Measurements from ENCODE around the gene KCNIP2. TPM values are rescaled to one million over a fixed set of nuclear protein-coding genes. Genes with fewer than 3 reads are reported as not detected.

KCNIP2 gene
- total and polyA plus RNA-seq, 2 donors (not counting 3 experiments of a cell fraction or from before 2014, with no cell fraction given), result 0.36 to 2.2 TPM

DNA sequence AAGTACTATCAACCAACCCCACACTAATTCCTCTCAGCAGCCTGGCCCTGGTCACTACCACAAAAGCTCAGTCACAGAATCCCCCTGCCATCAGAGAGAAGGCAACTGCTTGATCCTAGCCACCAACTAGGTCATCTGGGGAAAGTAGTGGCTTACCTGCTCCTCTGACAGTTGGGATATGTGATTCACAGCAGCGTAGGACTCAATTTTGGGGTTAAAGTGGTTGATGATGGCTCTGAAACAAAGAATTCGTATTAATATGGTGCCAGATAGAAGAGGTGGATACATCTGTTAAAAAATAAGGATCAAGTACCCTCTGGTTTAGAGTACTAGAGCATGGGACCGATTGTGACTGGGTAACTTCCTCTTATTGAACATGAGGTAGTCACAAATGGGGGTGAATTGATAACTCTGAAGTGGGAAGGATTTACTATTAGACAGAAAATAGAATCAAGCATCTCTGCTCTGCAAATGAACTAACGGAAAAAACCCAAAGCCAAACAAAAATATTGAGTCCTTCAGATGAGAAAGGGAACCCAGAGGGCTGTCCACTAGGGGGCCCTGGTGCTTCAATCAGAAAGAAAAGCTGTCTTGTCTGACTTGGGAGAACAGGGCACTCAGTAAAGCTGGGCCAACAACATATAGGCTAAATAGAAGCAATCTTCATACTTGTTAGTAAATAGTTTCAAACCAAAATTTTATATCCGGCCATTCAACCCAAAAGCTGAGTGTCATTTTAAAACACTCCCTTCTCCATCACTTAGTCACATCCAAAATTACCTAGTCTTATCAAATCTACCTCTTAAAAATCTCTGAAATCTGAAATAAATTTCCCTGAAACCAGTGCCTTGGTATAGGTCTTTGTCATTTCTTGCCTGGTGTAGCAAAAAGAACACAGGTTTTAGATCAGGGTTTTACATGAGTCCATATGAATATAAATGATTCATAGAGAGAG, 45.9 kb upstream of the KCNIP2 start:
- Histone ChIP-seq H3K4me2 (ENCODE audit: insufficient read depth, low read length) (no peak overlapping the region), H3K4me1 (ENCODE audit: control insufficient read depth, extremely low read depth, insufficient read depth, low read length) (no peaks in the 10 kb centered on the region), H3K36me3 (ENCODE audit: control insufficient read depth in 2 of 2, extremely low read depth in 1 of 2, insufficient read depth in 2 of 2, low read length in 2 of 2) (no peaks in the 10 kb centered on the region), H2AFZ (ENCODE audit: low read depth, low read length) (no peak overlapping the region), H3K9me3 (replicated peaks; ENCODE audit: control insufficient read depth, insufficient read depth, low read length) (no peaks in the 10 kb centered on the region), H3K9ac (replicated peaks; ENCODE audit: extremely low read depth, insufficient read depth, low read length) (no peak overlapping the region), H3K4me3 (replicated peaks in 1 of 3; ENCODE audit: insufficient read depth in 1 of 3, low read depth in 1 of 3, low read length in 3 of 3) (no peak overlapping the region), H3K9me1 (replicated peaks; ENCODE audit: control insufficient read depth, extremely low read depth, insufficient read depth, low read length) (no peaks in the 10 kb centered on the region), H3K27me3 (ENCODE audit: control insufficient read depth in 2 of 2, insufficient read depth in 2 of 2, low read length in 2 of 2) (no peaks in the 10 kb centered on the region), H3K27ac (ENCODE audit: insufficient read depth, low read depth, low read length) (no peak overlapping the region), H3K79me2 (ENCODE audit: control insufficient read depth, insufficient read depth, low read length) (no peaks in the 10 kb centered on the region), H4K20me1 (replicated peaks; ENCODE audit: control insufficient read depth, extremely low read depth, insufficient read depth, low read length) (no peaks in the 10 kb centered on the region)
- CTCF ChIA-PET, result interaction anchor here (0.6 to 18.0 kb wide), 63 partner anchors 10 to 203 kb away, joined by 3 to 559 read pairs (median 6); partner anchors contain the start of genes HPS6 and OGA
- TF ChIP-seq, protein P1, sequence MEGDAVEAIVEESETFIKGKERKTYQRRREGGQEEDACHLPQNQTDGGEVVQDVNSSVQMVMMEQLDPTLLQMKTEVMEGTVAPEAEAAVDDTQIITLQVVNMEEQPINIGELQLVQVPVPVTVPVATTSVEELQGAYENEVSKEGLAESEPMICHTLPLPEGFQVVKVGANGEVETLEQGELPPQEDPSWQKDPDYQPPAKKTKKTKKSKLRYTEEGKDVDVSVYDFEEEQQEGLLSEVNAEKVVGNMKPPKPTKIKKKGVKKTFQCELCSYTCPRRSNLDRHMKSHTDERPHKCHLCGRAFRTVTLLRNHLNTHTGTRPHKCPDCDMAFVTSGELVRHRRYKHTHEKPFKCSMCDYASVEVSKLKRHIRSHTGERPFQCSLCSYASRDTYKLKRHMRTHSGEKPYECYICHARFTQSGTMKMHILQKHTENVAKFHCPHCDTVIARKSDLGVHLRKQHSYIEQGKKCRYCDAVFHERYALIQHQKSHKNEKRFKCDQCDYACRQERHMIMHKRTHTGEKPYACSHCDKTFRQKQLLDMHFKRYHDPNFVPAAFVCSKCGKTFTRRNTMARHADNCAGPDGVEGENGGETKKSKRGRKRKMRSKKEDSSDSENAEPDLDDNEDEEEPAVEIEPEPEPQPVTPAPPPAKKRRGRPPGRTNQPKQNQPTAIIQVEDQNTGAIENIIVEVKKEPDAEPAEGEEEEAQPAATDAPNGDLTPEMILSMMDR (IDR thresholded peaks at IDR 0.05; ENCODE audit: extremely low read depth in 1 of 2, insufficient read depth in 1 of 2, low read depth in 1 of 2, low read length in 2 of 2), result peak; percentile 81 to 84
- no peak for TF ChIP-seq EZH2 (IDR thresholded peaks at IDR 0.05; ENCODE audit: borderline replicate concordance, low read depth, low read length, severe bottlenecking)
- BruUV-seq (replicated peaks), result no TSS peak
- DNase-seq (ENCODE audit: low read depth, low spot score) (peak; percentile 81), FAIRE-seq (peak; percentile 89)
- intact Hi-C loops (cut with micrococcal nuclease) (loop anchor here (1.0 to 5.0 kb wide), 4 partner anchors 48 to 184 kb away; no protein-coding TSS in a partner anchor), dilution Hi-C loops (cut with MboI; ENCODE audit: extremely low pct_ligation_motif_present, low sequenced_read_pairs) (loop anchor here (25.0 kb wide), 1 partner anchor 98 kb away; no protein-coding TSS in a partner anchor)
- POLR2A ChIA-PET, result no interaction called here

All from endothelial cell of umbilical vein (primary cell).